HG02571 (cell line): ENCODE data around the gene FBXW5.

Source experiments
- ATAC-seq: cut with Tn5 transposase; IDR thresholded peaks from one replicate; pipeline ENCODE4 v1.9.1; 2021; ENCODE audit warnings: mild to moderate bottlenecking, moderate library complexity; ENCODE audit not compliant: unreplicated experiment

FBXW5 gene

DNA sequence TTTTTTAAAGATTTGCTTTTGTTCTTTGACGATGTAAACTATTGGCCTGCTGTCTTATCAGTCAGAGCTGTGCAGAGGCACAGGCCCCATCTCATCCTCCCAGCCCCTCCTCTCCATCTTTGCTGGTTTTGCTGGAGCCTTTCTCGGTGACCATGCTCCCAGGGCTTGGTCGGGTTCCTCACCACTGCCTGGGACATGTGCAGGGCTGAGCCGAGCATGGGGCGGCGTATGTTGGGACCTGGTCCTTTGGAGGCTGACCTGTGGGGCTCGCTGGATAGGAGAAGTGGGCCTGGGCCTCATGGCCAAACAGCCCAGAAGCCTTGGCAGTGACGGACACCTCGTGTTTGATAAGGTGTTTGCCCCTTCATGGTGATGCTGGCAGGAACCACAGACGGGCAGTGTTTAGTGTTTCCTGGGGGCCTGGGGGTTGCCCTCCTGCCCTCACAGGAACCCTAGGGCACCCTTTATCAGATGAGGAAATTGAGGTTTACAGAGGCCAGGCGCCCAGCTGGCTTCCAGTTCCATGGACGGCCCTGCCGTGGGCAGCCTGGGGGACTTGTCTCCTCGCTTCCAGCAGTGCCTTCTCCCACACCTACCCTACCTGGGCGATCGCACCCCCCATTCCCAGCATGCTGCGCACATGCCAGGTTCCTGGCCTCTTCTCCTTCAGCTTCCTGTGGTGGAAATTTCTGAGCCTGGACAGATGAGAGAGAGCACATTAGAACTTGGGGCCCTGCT lies 30.7 kb downstream of the FBXW5 start:
- ATAC-seq = no peak

DNA sequence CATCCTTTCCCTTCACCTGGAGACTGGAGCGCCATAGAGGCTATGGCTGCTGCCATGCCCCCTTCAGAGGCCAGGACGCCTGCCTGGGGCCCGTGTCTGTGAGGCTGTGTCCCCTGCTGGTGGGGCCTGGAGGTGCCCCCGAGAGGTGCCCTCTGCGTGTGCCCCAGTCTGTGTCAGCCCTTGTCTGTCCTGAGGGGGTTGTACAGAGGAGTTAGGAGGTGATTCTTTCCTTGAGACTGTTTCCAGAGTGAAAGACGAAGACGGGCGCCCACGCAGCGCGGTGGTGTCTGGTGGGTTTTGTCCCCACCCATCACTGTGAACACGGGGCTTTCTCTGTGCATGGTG lies 33.7 kb downstream of the FBXW5 start:
- no peak for ATAC-seq

DNA sequence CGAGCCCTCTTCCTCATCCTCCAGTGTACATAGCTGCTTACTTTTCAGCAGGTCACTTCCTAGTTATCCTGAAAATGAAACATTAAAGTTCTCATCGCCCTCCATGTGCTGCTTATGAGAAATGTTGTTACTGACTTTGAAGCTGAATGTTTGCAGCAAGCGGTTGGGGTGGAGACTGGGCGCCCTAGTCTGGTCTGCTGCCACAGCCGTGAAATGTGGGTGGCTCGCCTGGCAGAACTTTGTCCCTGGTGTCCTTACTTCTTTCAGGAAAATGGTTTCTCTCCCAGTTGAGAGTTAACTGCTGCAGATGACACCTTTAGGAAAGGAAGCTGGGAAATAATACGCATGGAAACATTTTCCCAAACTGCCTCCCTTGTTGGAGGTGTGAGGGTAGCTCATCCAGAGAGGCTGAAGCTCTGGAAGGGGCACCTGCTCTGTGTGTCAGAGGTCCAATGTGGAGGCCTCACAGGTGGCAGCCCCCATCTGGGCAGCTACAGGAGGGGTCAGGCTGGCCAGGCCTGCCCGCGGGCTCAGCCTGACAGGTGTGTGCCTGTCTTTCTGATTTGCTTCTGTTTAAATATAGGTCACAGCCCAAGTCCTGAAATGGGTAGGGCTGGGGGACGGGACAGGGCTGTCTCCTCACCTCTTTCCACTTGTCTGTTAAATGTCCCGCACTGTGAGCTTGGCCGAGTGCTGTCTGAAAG lies 34.2 kb downstream of the FBXW5 start:
- no peak for ATAC-seq

DNA sequence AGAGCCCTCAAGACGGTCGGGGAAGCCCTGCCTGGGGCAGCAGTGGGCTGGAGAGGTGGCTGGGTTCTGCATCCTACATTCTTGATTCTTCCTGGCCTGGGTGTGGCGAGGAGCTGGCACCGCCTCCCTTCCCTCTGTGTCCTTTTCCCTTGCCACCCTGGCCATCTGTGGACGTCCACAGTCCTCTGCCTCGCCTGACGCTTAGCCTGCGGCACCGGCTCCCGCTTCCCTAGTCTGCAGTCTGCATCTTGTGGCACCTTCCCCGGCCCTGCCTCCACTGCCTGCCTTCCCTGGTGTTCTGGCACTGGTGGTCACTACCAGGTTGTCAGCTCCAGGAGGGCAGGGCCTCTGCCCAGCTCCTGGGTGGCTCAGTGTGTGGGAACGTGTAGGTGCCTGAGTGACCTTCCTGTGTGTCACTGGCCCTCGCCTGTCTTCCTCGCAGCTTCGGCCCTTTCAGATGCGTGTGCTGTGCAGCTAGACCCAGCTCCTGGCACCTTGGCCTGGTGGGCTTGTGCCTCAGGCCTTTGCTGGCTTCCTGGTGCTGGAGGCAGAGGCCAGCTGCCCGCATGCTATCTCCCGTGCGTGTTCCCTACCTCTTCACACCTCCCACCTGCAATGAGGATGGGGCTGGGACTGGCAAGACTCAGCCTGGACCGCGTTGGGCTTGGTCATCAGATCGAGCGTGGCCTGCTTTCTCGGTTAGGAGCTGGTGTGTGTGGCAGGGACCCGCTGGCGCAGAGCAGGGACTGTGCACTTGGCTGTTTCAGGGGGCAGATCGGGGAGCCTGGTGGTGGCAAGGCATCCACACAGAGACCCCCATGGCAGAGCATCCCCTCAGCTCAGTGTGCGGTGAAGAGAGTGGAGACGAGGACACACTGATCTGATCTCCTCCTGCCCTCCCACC lies 37.3 kb downstream of the FBXW5 start:
- ATAC-seq = no peak

DNA sequence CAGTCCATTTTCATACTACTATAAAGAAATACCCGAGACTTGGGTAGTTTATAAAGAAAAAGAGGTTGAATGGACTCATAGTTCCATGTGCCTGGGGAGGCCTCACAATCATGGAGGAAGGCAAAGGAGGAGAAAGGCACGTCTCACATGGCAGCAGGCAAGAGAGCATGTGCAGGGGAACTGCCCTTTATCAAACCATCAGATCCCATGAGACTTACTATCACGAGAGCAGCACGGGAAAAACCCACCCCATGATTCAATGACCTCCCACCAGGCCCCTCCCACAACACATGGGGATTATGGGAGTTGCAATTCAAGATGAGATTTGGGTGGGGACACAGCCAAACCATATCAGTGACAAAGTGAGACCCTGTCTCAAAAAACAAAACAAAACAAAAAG lies 38.3 kb downstream of the FBXW5 start:
- no peak for ATAC-seq

DNA sequence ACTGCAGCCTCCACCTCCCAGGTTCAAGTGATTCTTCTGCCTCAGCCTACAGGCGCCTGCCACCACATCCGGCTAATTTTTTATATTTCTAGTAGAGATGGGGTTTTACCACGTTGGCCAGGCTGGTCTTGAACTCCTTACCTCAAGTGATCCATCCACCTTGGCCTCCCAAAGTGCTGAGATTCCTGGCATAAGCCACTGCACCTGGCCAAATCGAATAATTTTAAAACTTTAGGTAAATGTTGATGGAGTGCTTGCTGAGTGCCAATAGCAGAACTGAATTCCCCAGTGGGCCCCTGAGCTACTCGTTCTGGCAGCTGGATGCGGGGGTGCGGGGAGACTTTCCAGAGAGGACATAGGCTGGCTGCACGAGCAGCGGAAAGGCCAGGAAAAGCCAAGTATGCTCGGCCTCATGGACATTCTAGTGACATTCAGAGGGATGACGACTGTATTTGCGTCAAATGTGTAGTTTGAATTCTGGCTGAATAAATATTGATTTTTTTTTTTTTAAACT lies 41.4 kb downstream of the FBXW5 start:
- no peak for ATAC-seq

DNA sequence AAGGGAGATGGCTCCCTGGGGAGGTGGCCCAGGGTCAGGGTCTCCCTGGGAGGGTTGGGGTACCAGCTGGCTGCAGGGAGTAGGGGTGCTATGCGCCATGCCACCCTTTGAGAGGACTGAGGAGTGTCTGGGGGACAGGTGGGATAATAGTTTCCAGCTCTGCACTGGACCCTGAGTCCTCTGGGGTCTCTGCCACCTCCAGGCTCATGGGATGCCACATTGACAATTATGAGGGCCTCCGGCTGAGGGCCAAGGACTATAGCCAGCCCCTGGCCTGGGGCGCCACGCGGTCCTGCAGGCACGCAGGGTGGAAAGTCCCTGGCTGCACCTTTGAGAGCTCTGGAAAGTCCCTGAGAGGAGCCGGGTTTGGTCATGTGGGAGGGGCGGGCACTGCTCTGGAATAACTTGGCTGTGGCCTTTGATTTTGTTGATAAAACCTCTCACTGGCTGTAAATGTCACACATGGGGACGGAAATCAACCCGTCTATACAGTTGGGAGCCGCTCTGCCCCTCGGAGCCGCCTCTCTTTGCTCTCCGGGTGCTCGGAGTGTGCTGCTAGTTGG lies 42.2 kb downstream of the FBXW5 start:
- ATAC-seq = peak; percentile 38

DNA sequence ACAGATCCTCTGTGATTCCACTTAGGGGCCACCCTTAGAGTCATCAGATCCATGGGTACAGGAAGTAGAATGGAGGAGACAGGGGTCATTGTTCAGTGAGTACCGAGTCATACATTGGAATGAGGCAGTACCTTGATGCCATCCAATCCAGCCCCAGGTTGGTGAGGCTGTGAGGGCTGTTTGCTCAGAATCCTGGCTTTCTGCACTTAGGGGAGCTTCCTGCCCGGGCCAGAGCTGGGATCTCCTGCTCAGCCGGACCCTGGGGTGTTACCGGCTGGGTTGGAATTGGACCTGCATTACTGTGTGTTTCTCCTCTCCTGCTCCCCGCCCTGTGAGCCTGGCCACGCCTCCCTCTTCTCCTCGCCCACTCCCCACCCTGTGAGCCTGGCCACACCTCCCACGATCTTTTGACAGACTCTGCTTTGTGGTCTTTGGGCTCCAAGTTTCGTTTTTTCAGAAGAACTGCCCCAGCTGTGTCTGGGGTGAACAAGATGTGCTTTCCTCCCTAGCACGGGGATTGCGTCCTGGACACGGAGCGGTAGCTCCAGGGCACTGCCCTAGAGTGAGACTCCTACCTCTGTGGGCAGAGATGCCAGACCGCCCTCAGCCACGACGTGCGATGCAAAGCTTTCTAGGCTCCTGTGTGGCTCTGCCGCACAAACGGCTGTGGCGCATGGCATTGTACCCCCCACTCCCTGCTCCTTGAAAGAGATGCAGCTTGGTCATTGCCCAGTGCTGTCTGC lies 42.9 kb downstream of the FBXW5 start:
- ATAC-seq = peak; percentile 52

DNA sequence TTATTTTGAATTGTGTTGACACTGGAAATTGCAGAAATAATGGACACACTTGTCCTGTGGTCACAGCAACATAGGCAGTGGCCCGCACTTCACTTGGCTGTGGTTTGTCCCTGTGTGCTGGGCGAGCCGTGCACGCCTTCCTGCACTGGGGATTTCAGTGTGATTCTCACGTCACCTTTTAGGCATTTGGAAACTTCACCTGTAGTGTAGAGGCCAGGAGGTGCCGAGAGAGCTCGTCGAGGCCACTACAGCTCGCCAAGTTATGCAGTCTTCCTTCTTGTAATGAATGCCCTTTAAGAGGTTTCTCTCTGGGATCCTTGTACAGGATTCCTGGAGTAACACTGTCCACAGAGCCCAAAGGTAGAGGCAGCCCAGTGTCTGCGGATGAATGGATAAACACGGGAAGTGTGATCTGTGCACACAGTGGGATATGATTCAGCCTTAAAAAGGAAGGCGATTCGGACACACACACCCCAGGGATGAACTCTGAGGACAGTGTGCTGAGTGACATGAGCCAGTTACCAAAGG lies 43.5 kb downstream of the FBXW5 start:
- no peak for ATAC-seq

DNA sequence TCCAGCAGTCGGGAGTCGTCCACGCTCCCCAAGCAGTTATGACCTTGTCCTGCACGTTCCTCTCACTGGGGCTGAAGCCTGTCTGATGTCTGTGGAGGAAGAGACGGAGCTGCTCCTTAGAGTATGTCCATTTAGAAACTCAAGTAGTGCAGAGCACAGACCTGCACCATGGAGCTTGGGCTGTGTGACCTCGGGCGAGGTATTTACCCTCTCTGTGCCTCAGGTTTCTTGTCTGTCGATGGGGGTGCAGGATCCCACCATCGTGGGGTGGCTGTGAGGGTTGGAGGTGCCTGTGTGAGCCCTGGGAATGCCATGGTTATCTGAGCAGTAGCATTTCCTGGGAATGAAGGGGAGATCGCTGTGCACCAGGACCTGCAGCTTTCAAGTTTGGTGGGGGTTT lies 44.0 kb downstream of the FBXW5 start:
- ATAC-seq = no peak

DNA sequence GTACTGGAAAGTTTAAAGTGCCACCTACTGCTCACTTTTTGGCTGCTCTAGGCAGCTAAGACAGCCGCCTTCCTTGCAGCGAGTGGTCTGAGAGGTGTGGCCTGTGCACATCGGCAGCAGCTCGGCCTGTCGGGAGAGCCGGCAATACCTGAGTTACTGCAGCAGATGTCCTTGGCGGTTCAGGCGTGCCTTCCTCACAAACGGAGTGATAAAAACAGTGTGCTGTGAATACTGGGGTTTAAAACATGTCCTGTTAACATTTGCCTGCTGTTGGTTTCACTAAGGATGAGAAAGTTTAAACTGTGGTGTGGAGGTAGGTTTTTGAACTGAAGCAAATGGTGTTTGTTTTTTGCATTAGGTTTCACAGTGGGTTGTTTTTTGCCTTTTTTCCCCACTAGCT lies 45.3 kb downstream of the FBXW5 start:
- ATAC-seq = peak; percentile 36

DNA sequence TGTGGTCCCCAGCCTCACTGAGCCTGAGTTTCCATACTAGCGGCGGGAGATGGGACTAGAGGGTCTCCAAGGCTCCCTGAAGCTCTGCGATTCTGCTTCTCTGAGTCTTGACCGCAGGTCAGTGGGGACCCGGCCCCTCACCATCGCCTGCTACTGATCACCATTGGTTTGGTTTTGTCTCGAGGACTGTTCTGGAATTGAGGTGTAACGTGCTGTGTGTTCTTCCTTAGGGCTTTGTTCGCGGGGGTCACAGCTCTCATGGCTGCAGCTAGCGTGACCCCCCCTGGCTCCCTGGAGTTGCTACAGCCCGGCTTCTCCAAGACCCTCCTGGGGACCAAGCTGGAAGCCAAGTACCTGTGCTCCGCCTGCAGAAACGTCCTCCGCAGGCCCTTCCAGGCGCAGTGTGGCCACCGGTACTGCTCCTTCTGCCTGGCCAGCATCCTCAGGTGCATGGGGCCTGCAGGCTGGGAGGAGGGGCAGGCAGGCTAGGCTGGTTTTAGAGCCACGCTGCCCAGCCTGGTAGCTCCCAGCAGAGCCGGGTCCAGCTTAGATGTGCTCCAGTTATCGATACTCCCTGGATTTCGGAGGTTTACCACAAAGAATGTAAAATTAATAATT lies 45.9 kb downstream of the FBXW5 start:
- ATAC-seq = no peak

DNA sequence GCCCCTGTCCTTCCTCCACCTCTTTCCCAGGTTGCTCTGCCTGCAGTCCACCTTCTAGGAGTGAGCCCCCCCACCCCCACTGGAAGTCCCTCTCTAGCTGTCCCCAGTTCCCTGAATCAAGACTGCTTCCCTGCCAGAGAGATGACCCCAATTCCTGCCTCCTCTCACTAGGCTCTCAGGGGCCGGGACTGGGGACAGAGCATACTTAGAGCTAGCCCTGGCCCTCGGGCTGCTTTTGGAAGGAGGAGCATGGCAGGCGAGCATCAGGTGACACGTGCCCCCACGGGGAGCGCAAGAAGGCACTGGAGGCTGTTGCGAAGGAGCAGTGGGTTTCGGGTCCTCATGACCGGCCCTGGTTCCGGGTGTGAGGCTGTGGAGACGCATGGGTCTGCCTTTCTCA lies 48.5 kb downstream of the FBXW5 start:
- ATAC-seq = no peak

DNA sequence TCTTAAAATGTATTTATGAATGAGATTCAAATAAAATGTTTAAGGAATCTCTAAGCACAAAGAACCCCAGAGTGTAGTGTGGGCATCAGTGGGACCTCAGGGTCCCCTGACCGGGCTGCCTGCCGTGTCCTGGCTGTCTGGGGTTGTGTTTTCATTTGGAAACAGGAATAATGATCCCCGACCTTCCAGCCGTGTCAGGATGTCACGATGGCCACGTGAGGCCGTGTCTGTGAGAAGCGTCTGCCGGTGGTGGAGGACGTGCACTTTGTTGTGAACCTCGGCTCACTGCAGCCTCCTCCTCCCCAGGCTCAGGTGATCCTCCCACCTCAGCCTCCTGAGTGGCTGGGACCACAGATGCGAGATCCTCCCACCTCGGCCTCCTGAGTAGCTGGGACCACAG lies 53.9 kb downstream of the FBXW5 start:
- no peak for ATAC-seq
